ENCODE data around the gene BCL11A. TPM values are rescaled to one million over a fixed set of nuclear protein-coding genes. Genes with fewer than 3 reads are reported as not detected.

Gene BCL11A
- total and polyA plus RNA-seq, 2 experiments from 2014 or later = 57.5 to 77.6 TPM

DNA sequence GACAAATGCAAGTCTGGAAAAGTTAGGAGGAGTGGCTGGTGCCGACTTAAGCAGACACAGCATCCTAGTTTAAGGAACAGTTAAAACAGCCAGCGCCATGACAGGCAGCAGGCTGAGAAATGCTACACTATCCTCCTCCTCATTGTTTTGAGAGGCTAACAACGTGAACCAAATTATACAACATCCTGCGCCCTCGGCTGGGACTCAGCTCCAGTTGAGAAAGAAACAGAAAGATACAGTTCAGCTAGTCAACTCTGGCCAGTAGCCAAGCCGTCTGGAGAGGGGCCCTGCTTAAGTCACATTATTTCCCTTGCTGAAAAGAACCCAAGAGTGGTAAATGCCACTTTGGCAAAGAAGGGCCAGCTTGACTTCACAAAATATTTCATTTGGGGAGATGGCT is 90.2 kb downstream of the BCL11A start:
- Histone ChIP-seq H3K4me1 (ENCODE audit: insufficient read depth) (peaks cover 8% of the 10 kb centered on the region; the same call in 1 of the 2 replicates), H3K4me2 (no peak overlapping the region), H3F3A (replicated peaks; ENCODE audit: low read depth) (no peaks in the 10 kb centered on the region), H3K36me3 (ENCODE audit: insufficient read depth) (no peaks in the 10 kb centered on the region), H3K4me3 (no peak overlapping the region), H3K79me2 (replicated peaks; ENCODE audit: insufficient read depth) (peaks cover 60% of the 10 kb centered on the region), H3K27ac (ENCODE audit: low read depth) (no peak overlapping the region), H4K20me1 (replicated peaks; ENCODE audit: insufficient read depth) (peaks cover 6% of the 10 kb centered on the region), H2AFZ (no peak overlapping the region), H3K27me3 (ENCODE audit: insufficient read depth) (no peaks in the 10 kb centered on the region), H3K9me2 (ENCODE audit: insufficient read depth) (no peaks in the 10 kb centered on the region)
- H3K36me3 Mint-ChIP-seq (ENCODE audit: low read depth) = peaks cover 44% of the 10 kb centered on the region
- H3K27me3 Mint-ChIP-seq (ENCODE audit: insufficient read depth, low read depth, poor library complexity) = peaks cover 2% of the 10 kb centered on the region
- H3K4me3 Mint-ChIP-seq = no peak overlapping the region
- TF ChIP-seq POLR2AphosphoS5 (IDR thresholded peaks at IDR 0.05; ENCODE audit: low read depth) (no peak), CTCF (conservative IDR thresholded peaks at IDR 0.05; ENCODE audit: low read depth in 2 of 2) (no peak)
- TF ChIP-seq, protein P1, sequence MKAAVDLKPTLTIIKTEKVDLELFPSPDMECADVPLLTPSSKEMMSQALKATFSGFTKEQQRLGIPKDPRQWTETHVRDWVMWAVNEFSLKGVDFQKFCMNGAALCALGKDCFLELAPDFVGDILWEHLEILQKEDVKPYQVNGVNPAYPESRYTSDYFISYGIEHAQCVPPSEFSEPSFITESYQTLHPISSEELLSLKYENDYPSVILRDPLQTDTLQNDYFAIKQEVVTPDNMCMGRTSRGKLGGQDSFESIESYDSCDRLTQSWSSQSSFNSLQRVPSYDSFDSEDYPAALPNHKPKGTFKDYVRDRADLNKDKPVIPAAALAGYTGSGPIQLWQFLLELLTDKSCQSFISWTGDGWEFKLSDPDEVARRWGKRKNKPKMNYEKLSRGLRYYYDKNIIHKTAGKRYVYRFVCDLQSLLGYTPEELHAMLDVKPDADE (IDR thresholded peaks at IDR 0.05) = no peak
- no peak overlapping the region for H3K27ac Mint-ChIP-seq
- ATAC-seq (no peak), DNase-seq (ENCODE audit: low spot score) (no peak)
- H3K9me3 Mint-ChIP-seq = no peaks in the 10 kb centered on the region; the same call in 2 of the 3 replicates
- peaks cover 31% of the 10 kb centered on the region for H3K4me1 Mint-ChIP-seq

DNA sequence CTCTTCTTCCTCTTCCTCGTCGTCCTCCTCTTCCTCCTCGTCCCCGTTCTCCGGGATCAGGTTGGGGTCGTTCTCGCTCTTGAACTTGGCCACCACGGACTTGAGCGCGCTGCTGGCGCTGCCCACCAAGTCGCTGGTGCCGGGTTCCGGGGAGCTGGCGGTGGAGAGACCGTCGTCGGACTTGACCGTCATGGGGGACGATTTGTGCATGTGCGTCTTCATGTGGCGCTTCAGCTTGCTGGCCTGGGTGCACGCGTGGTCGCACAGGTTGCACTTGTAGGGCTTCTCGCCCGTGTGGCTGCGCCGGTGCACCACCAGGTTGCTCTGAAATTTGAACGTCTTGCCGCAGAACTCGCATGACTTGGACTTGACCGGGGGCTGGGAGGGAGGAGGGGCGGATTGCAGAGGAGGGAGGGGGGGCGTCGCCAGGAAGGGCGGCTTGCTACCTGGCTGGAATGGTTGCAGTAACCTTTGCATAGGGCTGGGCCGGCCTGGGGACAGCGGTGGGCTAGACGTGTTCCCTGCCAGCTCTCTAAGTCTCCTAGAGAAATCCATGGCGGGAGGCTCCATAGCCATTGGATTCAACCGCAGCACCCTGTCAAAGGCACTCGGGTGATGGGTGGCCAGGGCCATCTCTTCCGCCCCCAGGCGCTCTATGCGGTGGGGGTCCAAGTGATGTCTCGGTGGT is 91.9 kb downstream of the BCL11A start:
- H3K36me3 Mint-ChIP-seq (ENCODE audit: low read depth) = peaks cover 32% of the 10 kb centered on the region
- H3K36me3 ChIP-seq (ENCODE audit: insufficient read depth) = no peaks in the 10 kb centered on the region
- DNase-seq (ENCODE audit: low spot score) (no peak), ATAC-seq (peak; percentile 31)
- no peaks in the 10 kb centered on the region for H3K9me2 ChIP-seq (ENCODE audit: insufficient read depth)
- no peaks in the 10 kb centered on the region for H3K9me3 Mint-ChIP-seq
- TF ChIP-seq, protein P1 (IDR thresholded peaks at IDR 0.05) = no peak
- TF ChIP-seq POLR2AphosphoS5 (IDR thresholded peaks at IDR 0.05; ENCODE audit: low read depth) (no peak), JUNB (IDR thresholded peaks at IDR 0.05; ENCODE audit: unreplicated experiment) (no peak), STAT1 (IDR thresholded peaks at IDR 0.05; ENCODE audit: unreplicated experiment) (no peak), EZH2phosphoT487 (IDR thresholded peaks at IDR 0.05; ENCODE audit: unreplicated experiment) (no peak), NANOG (IDR thresholded peaks at IDR 0.05; ENCODE audit: borderline replicate concordance) (no peak), ZNF114 (CRISPR knock-in tag; IDR thresholded peaks at IDR 0.05) (no peak)
- peaks cover 65% of the 10 kb centered on the region for H3K79me2 ChIP-seq (replicated peaks; ENCODE audit: insufficient read depth)
- H3K4me3 Mint-ChIP-seq = no peak overlapping the region
- no peak overlapping the region for H2AFZ ChIP-seq
- no peak overlapping the region for H3K27ac ChIP-seq (ENCODE audit: low read depth)
- H3K4me2 ChIP-seq = no peak overlapping the region
- H3K4me1 Mint-ChIP-seq = peaks cover 31% of the 10 kb centered on the region
- no peak overlapping the region for H3K4me3 ChIP-seq
- peaks cover 2% of the 10 kb centered on the region for H3K27me3 Mint-ChIP-seq (ENCODE audit: insufficient read depth, low read depth, poor library complexity)
- no peaks in the 10 kb centered on the region for H3F3A ChIP-seq (replicated peaks; ENCODE audit: low read depth)
- peaks cover 6% of the 10 kb centered on the region; the same call in 1 of the 2 replicates for H4K20me1 ChIP-seq (replicated peaks; ENCODE audit: insufficient read depth)
- peaks cover 17% of the 10 kb centered on the region; the same call in 1 of the 2 replicates for H3K4me1 ChIP-seq (ENCODE audit: insufficient read depth)
- peak overlapping the region; percentile 75; the same call in 1 of the 2 replicates for H3K27ac Mint-ChIP-seq
- H3K27me3 ChIP-seq (ENCODE audit: insufficient read depth) = no peaks in the 10 kb centered on the region

Measured in GM23338 (cell line).